ENCODE results near the gene USP3.
"Not testable (repeated sequence)": the region's sequence is repeated elsewhere in the genome, so short reads cannot be mapped to it uniquely, and the experiment has no call there.

The USP3 gene

DNA sequence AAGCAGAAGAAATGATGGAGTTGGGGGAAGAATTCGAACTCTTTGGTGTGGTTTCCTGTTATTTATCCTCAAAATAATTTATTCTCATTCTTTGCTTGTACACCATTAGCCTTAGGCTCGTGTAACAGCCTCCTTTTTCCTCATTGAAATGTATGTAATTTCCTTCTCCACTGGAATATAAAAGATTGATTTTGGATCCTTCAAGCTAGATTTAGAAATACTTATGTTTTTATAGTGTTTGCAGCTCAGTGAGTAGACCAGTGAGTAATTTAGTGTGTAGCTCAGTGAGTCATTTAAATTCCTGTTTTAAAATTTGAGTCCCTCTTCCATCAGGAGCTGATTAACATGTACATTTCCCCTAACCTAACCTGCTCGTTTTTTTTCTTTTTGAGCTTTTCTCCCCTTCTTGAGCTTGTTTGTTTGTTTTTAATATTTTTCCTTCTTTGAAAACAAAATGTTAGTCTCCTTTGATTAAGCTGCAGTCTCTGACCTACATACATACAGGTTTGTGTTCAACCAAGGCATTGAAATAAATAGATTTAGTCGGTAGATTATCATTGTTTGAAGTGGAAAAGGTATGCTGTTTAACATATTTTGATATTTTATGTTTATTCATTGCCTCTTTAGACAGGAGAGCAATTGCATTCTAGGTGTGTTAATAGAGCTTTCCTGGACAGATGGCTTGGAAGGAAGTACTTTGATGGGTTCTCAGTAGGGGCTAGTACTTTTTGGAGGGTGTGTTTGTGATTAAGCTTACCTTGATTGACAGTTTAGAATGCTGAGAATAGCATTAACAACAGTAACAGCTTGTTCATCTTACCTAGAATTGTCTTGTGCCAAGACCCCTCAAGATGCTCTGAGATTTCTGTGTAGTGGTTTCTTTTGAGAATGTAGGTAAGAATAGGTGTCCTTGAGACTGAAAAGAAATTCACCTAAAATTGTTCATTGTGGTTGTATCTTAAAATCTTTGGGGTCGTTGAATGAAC is 5.9 kb downstream of the USP3 start:
- Histone ChIP-seq H3K9ac (ENCODE audit: low read depth, low read length) (no peak overlapping the region), H3K4me1 (ENCODE audit: control insufficient read depth, insufficient read depth, low read length) (peaks cover 2% of the 10 kb centered on the region), H3K36me3 (ENCODE audit: control insufficient read depth, insufficient read depth, low read length) (no peaks in the 10 kb centered on the region), H3K9me3 (ENCODE audit: control insufficient read depth, insufficient read depth, low read length) (no peaks in the 10 kb centered on the region), H3K27me3 (ENCODE audit: control insufficient read depth, insufficient read depth, low read length) (peaks cover 62% of the 10 kb centered on the region), H3K4me3 (ENCODE audit: low read depth, low read length) (no peak overlapping the region)

DNA sequence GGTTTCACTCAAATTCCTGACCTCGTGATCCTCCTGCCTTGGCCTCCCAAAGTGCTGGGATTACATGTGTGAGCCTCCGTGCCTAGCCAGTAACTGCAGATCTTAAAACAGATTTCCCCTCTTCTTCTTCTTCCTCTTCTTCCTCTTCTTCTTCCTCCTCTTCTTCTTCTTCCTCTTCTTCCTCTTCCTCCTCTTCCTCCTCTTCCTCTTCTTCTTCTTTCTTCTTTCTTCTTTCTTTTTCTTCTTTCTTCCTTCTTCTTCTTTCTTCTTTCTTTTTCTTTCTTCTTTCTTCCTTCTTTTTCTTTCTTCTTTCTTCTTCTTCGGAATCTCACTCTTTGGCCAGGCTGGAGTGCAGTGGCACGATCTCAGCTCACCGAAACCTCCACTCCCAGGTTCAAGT is 7.8 kb downstream of the USP3 start:
- Histone ChIP-seq H3K36me3 (ENCODE audit: control insufficient read depth, insufficient read depth, low read length) (no peaks in the 10 kb centered on the region), H3K27me3 (ENCODE audit: control insufficient read depth, insufficient read depth, low read length) (peaks cover 43% of the 10 kb centered on the region), H3K4me1 (ENCODE audit: control insufficient read depth, insufficient read depth, low read length) (peaks cover 4% of the 10 kb centered on the region), H3K9me3 (ENCODE audit: control insufficient read depth, insufficient read depth, low read length) (no peaks in the 10 kb centered on the region), H3K9ac (ENCODE audit: low read depth, low read length) (no peak overlapping the region), H3K4me3 (ENCODE audit: low read depth, low read length) (no peak overlapping the region)

DNA sequence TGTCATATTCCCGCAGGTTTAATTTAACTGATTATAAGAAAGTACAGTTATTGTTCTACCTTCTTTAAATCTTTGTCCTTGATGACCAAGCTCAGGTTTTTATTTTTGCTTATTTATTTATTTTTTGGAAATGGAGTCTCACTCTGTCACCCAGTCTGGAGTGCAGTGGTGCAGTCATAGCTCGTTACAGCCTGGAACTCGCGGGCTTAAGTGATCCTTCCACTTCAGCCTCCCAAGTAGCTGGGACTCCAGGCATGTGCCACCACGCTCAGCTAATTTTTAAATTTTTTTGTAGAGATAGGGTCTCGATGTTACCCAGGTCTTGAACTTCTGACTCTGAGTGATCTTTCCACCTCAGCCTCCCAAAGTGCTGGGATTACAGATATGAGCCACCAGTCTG is 8.9 kb downstream of the USP3 start:
- Histone ChIP-seq H3K9ac (ENCODE audit: low read depth, low read length) (no peak overlapping the region), H3K9me3 (ENCODE audit: control insufficient read depth, insufficient read depth, low read length) (no peaks in the 10 kb centered on the region), H3K4me1 (ENCODE audit: control insufficient read depth, insufficient read depth, low read length) (peaks cover 9% of the 10 kb centered on the region), H3K36me3 (ENCODE audit: control insufficient read depth, insufficient read depth, low read length) (no peaks in the 10 kb centered on the region), H3K27me3 (ENCODE audit: control insufficient read depth, insufficient read depth, low read length) (peaks cover 32% of the 10 kb centered on the region), H3K4me3 (ENCODE audit: low read depth, low read length) (no peak overlapping the region)

DNA sequence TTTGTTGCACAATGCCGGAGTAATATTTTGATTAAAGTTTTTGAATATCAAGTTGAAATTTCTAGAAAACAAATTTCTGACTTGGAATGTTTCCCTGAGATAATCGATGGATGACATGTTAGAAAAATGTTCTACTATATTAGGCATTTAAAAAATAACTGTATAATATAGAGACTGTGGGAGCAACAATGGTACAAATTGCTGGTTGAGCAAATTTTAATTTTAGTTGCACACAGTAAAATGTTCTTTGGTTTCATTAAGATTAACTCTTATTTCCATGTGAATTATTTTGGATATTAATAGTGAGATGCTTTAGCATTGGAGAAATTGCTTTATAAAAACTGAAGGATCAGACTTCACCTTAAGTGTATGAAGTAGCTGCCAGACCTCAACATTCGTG is 9.3 kb downstream of the USP3 start:
- peaks cover 27% of the 10 kb centered on the region for H3K27me3 ChIP-seq (ENCODE audit: control insufficient read depth, insufficient read depth, low read length)
- H3K36me3 ChIP-seq (ENCODE audit: control insufficient read depth, insufficient read depth, low read length) = no peaks in the 10 kb centered on the region
- H3K4me1 ChIP-seq (ENCODE audit: control insufficient read depth, insufficient read depth, low read length) = peaks cover 9% of the 10 kb centered on the region
- no peaks in the 10 kb centered on the region for H3K9me3 ChIP-seq (ENCODE audit: control insufficient read depth, insufficient read depth, low read length)
- no peak overlapping the region for H3K4me3 ChIP-seq (ENCODE audit: low read depth, low read length)
- H3K9ac ChIP-seq (ENCODE audit: low read depth, low read length) = no peak overlapping the region

DNA sequence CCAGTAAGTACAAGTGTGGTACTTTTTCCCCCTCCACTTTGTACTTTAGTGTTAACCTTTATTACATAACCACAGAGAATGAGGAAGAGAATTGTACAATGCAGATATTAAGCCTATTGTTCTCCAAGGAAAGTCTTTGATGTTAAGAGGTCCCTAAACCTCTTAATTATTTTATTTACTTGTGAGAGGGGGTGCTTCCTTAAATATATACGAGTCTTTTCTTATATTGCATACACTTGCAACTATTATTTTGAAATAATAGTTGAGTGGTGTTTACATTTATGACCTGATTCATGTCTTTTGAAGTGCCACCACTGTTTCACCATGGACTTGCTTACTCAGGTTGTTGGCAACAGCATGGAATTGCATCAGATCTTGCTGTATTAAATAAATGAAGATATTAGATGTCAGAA is 10.1 kb downstream of the USP3 start:
- Histone ChIP-seq H3K4me1 (ENCODE audit: control insufficient read depth, insufficient read depth, low read length) (peaks cover 9% of the 10 kb centered on the region), H3K36me3 (ENCODE audit: control insufficient read depth, insufficient read depth, low read length) (no peaks in the 10 kb centered on the region), H3K9me3 (ENCODE audit: control insufficient read depth, insufficient read depth, low read length) (no peaks in the 10 kb centered on the region), H3K27me3 (ENCODE audit: control insufficient read depth, insufficient read depth, low read length) (peaks cover 19% of the 10 kb centered on the region), H3K9ac (ENCODE audit: low read depth, low read length) (no peak overlapping the region), H3K4me3 (ENCODE audit: low read depth, low read length) (no peak overlapping the region)

DNA sequence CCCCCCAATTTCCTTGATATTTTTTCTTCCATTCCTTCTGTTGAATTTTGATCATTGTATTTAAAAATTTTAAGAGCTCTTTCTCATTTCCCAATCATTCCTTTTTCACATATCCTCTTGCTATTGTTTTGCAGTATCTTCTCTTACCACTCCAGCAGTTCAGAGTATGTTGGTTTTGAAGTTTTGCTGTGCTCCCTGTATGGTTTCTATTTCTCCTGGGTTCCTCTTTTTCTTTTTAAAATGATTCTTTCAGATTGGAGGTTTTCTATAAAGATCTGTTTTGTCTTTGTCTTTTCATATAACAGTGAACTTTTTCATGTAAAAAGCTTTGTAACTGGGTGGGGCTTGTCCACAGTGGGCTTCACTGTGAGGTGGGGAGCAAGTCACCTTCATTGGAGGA is 12.8 kb downstream of the USP3 start:
- no peak overlapping the region for H3K4me3 ChIP-seq (ENCODE audit: low read depth, low read length)
- H3K4me1 ChIP-seq (ENCODE audit: control insufficient read depth, insufficient read depth, low read length) = peaks cover 9% of the 10 kb centered on the region
- no peaks in the 10 kb centered on the region for H3K9me3 ChIP-seq (ENCODE audit: control insufficient read depth, insufficient read depth, low read length)
- no peak overlapping the region for H3K9ac ChIP-seq (ENCODE audit: low read depth, low read length)
- H3K27me3 ChIP-seq (ENCODE audit: control insufficient read depth, insufficient read depth, low read length) = peaks cover 3% of the 10 kb centered on the region
- no peaks in the 10 kb centered on the region for H3K36me3 ChIP-seq (ENCODE audit: control insufficient read depth, insufficient read depth, low read length)

DNA sequence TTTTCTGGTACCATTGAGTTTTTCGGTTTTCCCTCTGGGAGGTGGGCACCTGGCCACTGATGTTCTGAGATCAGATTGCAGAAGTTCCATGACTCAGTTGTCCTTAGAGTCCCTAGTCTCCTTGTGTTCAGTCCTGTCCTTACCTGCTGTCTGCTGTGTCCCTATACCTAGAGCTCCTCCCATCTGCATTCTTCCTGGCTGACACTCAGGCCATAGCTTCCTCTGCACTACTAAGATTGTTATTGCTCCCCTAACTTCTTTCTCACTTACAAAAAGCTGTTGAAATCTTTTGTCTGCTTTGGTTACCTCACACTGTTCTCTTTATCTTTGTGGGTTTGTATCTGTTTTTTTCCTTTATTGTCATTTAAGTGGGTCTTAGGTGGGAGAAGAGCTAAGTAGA is 13.2 kb downstream of the USP3 start:
- Histone ChIP-seq H3K4me3 (ENCODE audit: low read depth, low read length) (no peak overlapping the region), H3K9ac (ENCODE audit: low read depth, low read length) (no peak overlapping the region), H3K27me3 (ENCODE audit: control insufficient read depth, insufficient read depth, low read length) (peaks cover 3% of the 10 kb centered on the region), H3K4me1 (ENCODE audit: control insufficient read depth, insufficient read depth, low read length) (peaks cover 9% of the 10 kb centered on the region), H3K36me3 (ENCODE audit: control insufficient read depth, insufficient read depth, low read length) (no peaks in the 10 kb centered on the region), H3K9me3 (ENCODE audit: control insufficient read depth, insufficient read depth, low read length) (no peaks in the 10 kb centered on the region)

DNA sequence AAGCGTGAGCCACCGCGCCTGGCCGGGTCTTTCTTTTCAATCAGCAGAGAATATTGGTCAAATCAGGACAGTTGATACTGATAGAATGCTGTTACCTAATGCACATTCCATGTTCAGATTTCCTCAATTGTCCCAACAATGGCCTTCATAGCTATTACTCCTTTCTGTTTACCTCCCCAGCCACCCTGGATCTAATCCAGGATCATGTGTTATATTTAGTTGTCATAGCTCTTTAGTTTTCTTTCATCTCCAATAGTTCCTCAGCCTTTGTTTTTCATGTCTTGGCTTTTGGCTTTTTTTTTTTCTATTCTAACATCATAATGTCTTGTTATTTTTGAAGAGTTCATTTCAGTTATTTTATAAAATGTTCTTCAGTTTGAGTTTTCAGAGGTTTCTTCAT is 14.6 kb downstream of the USP3 start:
- H3K36me3 ChIP-seq (ENCODE audit: control insufficient read depth, insufficient read depth, low read length) = no peaks in the 10 kb centered on the region

DNA sequence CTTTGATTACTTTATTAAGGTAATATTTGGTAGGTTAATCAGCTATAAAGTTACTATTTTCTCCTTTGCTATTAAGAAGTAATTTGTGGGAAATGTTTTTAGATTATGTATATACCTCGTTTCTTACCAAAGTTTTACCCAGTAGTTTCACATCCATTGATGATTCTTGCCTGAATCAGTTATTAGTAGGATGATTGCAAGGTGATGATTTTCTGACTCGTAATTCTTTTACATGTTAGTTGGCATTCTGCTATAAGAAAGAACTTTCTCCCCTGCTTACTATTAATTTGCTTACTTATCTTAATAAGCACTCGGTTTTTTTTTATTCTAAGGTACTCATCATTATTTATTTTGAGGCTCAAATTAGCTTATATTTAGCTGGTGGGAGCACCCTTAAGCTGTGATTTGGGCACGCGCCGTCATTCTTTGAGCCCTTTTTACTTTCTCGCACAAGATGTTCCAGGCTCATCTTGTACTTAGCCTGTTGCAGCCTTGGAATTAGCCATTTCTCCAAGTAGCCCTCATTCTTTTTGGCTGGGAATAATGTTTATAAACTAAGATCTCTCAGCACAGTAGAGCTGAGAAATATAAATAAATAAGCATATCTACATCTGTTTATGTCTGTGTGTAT is 15.3 kb downstream of the USP3 start:
- Histone ChIP-seq H3K9me3 (ENCODE audit: control insufficient read depth, insufficient read depth, low read length) (no peaks in the 10 kb centered on the region), H3K9ac (ENCODE audit: low read depth, low read length) (no peak overlapping the region), H3K4me1 (ENCODE audit: control insufficient read depth, insufficient read depth, low read length) (peaks cover 9% of the 10 kb centered on the region)

More for the DNA sequence above, 14.6 kb downstream of the USP3 start:
- Histone ChIP-seq H3K4me1 (ENCODE audit: control insufficient read depth, insufficient read depth, low read length) (peaks cover 9% of the 10 kb centered on the region), H3K4me3 (ENCODE audit: low read depth, low read length) (no peak overlapping the region), H3K9me3 (ENCODE audit: control insufficient read depth, insufficient read depth, low read length) (no peaks in the 10 kb centered on the region), H3K27me3 (ENCODE audit: control insufficient read depth, insufficient read depth, low read length) (no peaks in the 10 kb centered on the region), H3K9ac (ENCODE audit: low read depth, low read length) (no peak overlapping the region)

DNA sequence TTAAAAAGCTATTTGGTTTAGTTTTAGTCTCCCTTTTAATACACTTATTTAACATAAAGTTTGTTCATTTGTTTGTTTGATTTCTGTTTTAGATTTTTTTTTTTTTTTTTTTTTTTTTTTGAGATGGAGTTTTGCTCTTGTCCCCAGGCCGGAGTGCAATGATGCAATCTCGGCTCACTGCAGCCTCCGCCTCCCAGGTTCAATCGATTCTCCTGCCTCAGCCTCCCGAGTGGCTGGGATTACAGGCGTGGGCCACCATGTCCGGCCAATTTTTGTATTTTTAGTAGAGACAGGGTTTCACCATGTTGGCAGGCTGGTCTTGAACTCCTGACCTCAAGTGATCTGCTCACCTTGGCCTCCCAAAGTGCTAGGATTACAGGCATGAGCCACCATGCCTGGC is 16.1 kb downstream of the USP3 start:
- H3K4me3 ChIP-seq (ENCODE audit: low read depth, low read length); H3K4me1 ChIP-seq (ENCODE audit: control insufficient read depth, insufficient read depth, low read length); H3K36me3 ChIP-seq (ENCODE audit: control insufficient read depth, insufficient read depth, low read length); H3K27me3 ChIP-seq (ENCODE audit: control insufficient read depth, insufficient read depth, low read length); H3K9me3 ChIP-seq (ENCODE audit: control insufficient read depth, insufficient read depth, low read length); H3K9ac ChIP-seq (ENCODE audit: low read depth, low read length): not testable (repeated sequence)

More for the DNA sequence above, 15.3 kb downstream of the USP3 start:
- Histone ChIP-seq H3K4me3 (ENCODE audit: low read depth, low read length) (no peak overlapping the region), H3K36me3 (ENCODE audit: control insufficient read depth, insufficient read depth, low read length) (no peaks in the 10 kb centered on the region), H3K27me3 (ENCODE audit: control insufficient read depth, insufficient read depth, low read length) (no peaks in the 10 kb centered on the region)

DNA sequence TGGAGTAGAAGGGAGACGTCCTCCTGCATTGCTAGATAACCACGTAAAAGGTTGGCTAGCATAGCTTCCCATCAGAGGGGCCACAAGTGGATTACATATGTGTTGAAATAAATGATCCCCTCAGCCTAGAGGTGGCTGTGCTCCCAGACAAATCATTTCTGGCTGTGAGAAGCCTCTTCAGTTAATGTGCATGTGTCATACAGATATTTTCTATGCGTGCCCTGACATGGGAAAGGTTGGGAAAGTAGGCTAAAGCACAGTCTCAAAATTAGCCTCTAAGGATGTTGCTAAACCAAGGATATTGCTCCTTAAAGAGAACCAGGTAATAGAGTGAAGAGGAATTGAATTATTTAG is 17.8 kb downstream of the USP3 start:
- no peaks in the 10 kb centered on the region for H3K9me3 ChIP-seq (ENCODE audit: control insufficient read depth, insufficient read depth, low read length)
- peaks cover 5% of the 10 kb centered on the region for H3K4me1 ChIP-seq (ENCODE audit: control insufficient read depth, insufficient read depth, low read length)
- H3K27me3 ChIP-seq (ENCODE audit: control insufficient read depth, insufficient read depth, low read length) = no peaks in the 10 kb centered on the region
- no peaks in the 10 kb centered on the region for H3K36me3 ChIP-seq (ENCODE audit: control insufficient read depth, insufficient read depth, low read length)
- H3K4me3 ChIP-seq (ENCODE audit: low read depth, low read length) = no peak overlapping the region
- H3K9ac ChIP-seq (ENCODE audit: low read depth, low read length) = no peak overlapping the region

All from iPS-15b (cell line).